ENCODE data around the gene EPN2. TPM values are rescaled to one million over a fixed set of nuclear protein-coding genes. Genes with fewer than 3 reads are reported as not detected.
A peak's percentile ranks its signal among the peaks of the same experiment; 100 is the strongest.

The EPN2 gene
- total RNA-seq, 1 experiment from 2014 or later: 57.8 TPM

DNA sequence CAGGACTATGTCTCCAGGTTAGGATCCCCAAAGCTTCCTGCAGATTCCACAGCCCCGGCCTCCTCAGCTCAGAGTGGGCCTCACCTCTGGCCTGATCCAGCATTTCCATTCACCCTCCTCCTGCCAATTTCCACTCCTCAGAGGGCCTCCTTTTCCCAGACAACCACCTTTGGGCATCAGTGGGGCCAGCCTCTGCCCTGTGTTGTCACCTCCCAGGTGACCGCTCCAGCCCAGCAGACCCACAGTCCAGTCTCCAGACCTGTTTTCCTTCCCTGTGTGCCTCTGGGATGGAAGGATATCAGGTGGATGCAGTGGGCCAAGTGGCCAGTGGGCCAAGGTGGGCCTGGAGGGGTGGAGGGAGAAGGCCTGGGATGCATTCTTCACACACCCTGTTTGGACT lies 92.7 kb downstream of the EPN2 start:
- Histone ChIP-seq H2BK5ac (ENCODE audit: insufficient read length, low read length) (no peak overlapping the region), H2AFZ (ENCODE audit: low read length) (no peak overlapping the region), H3K4me1 (ENCODE audit: insufficient read depth, low read length) (no peaks in the 10 kb centered on the region), H3K4ac (ENCODE audit: low read depth, low read length) (no peak overlapping the region), H3K27ac (ENCODE audit: insufficient read length, low read depth, low read length) (no peak overlapping the region), H3K14ac (ENCODE audit: insufficient read depth, low read length) (no peak overlapping the region), H3K4me2 (ENCODE audit: insufficient read depth, insufficient read length, low read length) (no peak overlapping the region), H3K56ac (ENCODE audit: insufficient read length, low read depth, low read length) (no peak overlapping the region), H3K23ac (ENCODE audit: insufficient read length, low read depth, low read length) (no peak overlapping the region), H2BK120ac (ENCODE audit: low read depth, low read length, poor library complexity, severe bottlenecking) (no peak overlapping the region), H3K27me3 (ENCODE audit: insufficient read depth, low read length) (no peaks in the 10 kb centered on the region), H3K9ac (ENCODE audit: extremely low read depth, insufficient read length, low read length) (no peak overlapping the region), H4K8ac (replicated peaks; ENCODE audit: insufficient read length, low read depth, low read length) (no peak overlapping the region), H4K5ac (ENCODE audit: insufficient read length, low read depth, low read length) (no peak overlapping the region), H2AK5ac (ENCODE audit: insufficient read length, low read length) (no peak overlapping the region), H3K79me1 (ENCODE audit: insufficient read depth, low read depth, low read length, poor library complexity, severe bottlenecking) (no peaks in the 10 kb centered on the region), H3T11ph (ENCODE audit: low read length) (no peak overlapping the region), H2BK15ac (ENCODE audit: low read depth, low read length) (no peak overlapping the region), H2BK20ac (ENCODE audit: low read depth, low read length, poor library complexity, severe bottlenecking) (no peak overlapping the region), H4K20me1 (ENCODE audit: control insufficient read depth, insufficient read depth, insufficient read length) (no peaks in the 10 kb centered on the region), H4K91ac (ENCODE audit: insufficient read length, low read depth, low read length) (no peak overlapping the region), H2BK12ac (ENCODE audit: insufficient read length, low read depth, low read length) (no peak overlapping the region), H3K79me2 (ENCODE audit: insufficient read depth, low read length) (no peaks in the 10 kb centered on the region), H3K18ac (ENCODE audit: insufficient read length, low read depth, low read length) (no peak overlapping the region), H3K23me2 (ENCODE audit: insufficient read length, low read depth, low read length, poor library complexity, severe bottlenecking) (no peaks in the 10 kb centered on the region), H3K9me3 (ENCODE audit: control insufficient read depth, low read depth, low read length) (no peaks in the 10 kb centered on the region)
- no CpG with 5 or more reads among the region's 2 CpGs for WGBS (ENCODE audit: extremely low coverage, insufficient read length, low lambda C conversion rate)
- TF ChIP-seq CTCF (conservative IDR thresholded peaks at IDR 0.05): no peak
- Mint-ChIP-seq H3K9me3 (peaks cover 12 to 13% of the 10 kb centered on the region in 2 experiments), H3K27ac (peak overlapping the region in 2 of 3 experiments; percentile 31 to 68; a peak in 2 of 7 replicates), H3K4me1 (peaks cover 4 to 26% of the 10 kb centered on the region in 2 experiments), H3K4me3 (no peak overlapping the region), H3K27me3 (ENCODE audit: low read depth) (no peaks in the 10 kb centered on the region), H3K36me3 (ENCODE audit: insufficient read depth in 1 of 3, low read depth in 3 of 3) (peaks cover 18 to 49% (median 46%) of the 10 kb centered on the region in 3 experiments; a peak in 6 of 7 replicates)
- no peak for DNase-seq

Data from H9 (cell line).